BE2C (cell line): ENCODE measurements around the gene TAF1.
"Not testable (repeated sequence)": the region's sequence is repeated elsewhere in the genome, so short reads cannot be mapped to it uniquely, and the experiment has no call there.

ENCODE experiments used
- DNase-seq: peaks from one replicate; pipeline ENCODE4 v3.0.0-alpha.2; 2020
- H3K27me3 ChIP-seq: fragments of 250-450 bp; sonication (Bioruptor Pico); 2 replicates; pipeline ENCODE4 v1.5.1; 2020; ENCODE audit warnings: mild to moderate bottlenecking
- H3K36me3 ChIP-seq: fragments of 250-450 bp; sonication (Bioruptor Pico); 2 replicates; pipeline ENCODE4 v1.5.1; 2020; ENCODE audit warnings: mild to moderate bottlenecking
- H3K4me1 ChIP-seq: fragments of 250-450 bp; sonication (Bioruptor Pico); 2 replicates; pipeline ENCODE4 v1.5.1; 2020
- H3K4me3 ChIP-seq: 2 replicates; pipeline ENCODE4 v1.5.1; 2011; ENCODE audit warnings: low read depth, low read length
- H3K9me3 ChIP-seq: fragments of 250-450 bp; sonication (Bioruptor Pico); 2 replicates; pipeline ENCODE4 v1.5.1; 2020
- CTCF ChIP-seq: IDR thresholded peaks from 2 replicates; pipeline ENCODE4 v1.5.1; 2012; ENCODE audit warnings: mild to moderate bottlenecking, low read depth, low read length

The TAF1 gene

GRCh38 chrX:71393919-71394318, 27.8 kb downstream of the TAF1 start:
- no peak for TF ChIP-seq CTCF
- Histone ChIP-seq H3K4me1 (no peaks in the 10 kb centered on the region), H3K36me3 (peaks cover 46% of the 10 kb centered on the region), H3K4me3 (no peak overlapping the region), H3K9me3 (no peaks in the 10 kb centered on the region), H3K27me3 (no peaks in the 10 kb centered on the region)
- DNase-seq, result no peak

GRCh38 chrX:71396576-71396975, 30.4 kb downstream of the TAF1 start:
- peaks cover 35% of the 10 kb centered on the region for H3K36me3 ChIP-seq

GRCh38 chrX:71400710-71401109, 34.6 kb downstream of the TAF1 start:
- DNase-seq, result no peak
- H3K27me3 ChIP-seq, result no peaks in the 10 kb centered on the region
- H3K36me3 ChIP-seq, result peaks cover 14% of the 10 kb centered on the region
- no peak for TF ChIP-seq CTCF
- no peaks in the 10 kb centered on the region for H3K4me1 ChIP-seq
- H3K4me3 ChIP-seq, result no peak overlapping the region
- H3K9me3 ChIP-seq, result no peaks in the 10 kb centered on the region

More at GRCh38 chrX:71396576-71396975, 30.4 kb downstream of the TAF1 start:
- TF ChIP-seq CTCF, result no peak
- H3K4me3 ChIP-seq, result no peak overlapping the region
- no peaks in the 10 kb centered on the region for H3K9me3 ChIP-seq
- no peaks in the 10 kb centered on the region for H3K4me1 ChIP-seq
- DNase-seq, result no peak
- no peaks in the 10 kb centered on the region for H3K27me3 ChIP-seq

GRCh38 chrX:71416260-71416659, 50.1 kb downstream of the TAF1 start:
- not testable (repeated sequence) for H3K4me3 ChIP-seq, DNase-seq, H3K9me3 ChIP-seq, H3K4me1 ChIP-seq, H3K27me3 ChIP-seq
- peaks cover 11% of the 10 kb centered on the region for H3K36me3 ChIP-seq

- H3K4me1 ChIP-seq, result no peaks in the 10 kb centered on the region
- H3K4me3 ChIP-seq, result no peak overlapping the region
- no peaks in the 10 kb centered on the region for H3K27me3 ChIP-seq
- peaks cover 3% of the 10 kb centered on the region for H3K36me3 ChIP-seq
- H3K9me3 ChIP-seq, result no peaks in the 10 kb centered on the region
- no peak for DNase-seq
- no peak for TF ChIP-seq CTCF
Observed at GRCh38 chrX:71420686-71421085, 54.5 kb downstream of the TAF1 start.

GRCh38 chrX:71432733-71433132, 66.6 kb downstream of the TAF1 start:
- no peaks in the 10 kb centered on the region for H3K9me3 ChIP-seq

More at GRCh38 chrX:71432733-71433132, 66.6 kb downstream of the TAF1 start:
- no peak overlapping the region for H3K4me3 ChIP-seq
- DNase-seq, result no peak
- no peaks in the 10 kb centered on the region for H3K36me3 ChIP-seq
- no peaks in the 10 kb centered on the region for H3K27me3 ChIP-seq
- no peak for TF ChIP-seq CTCF
- no peaks in the 10 kb centered on the region for H3K4me1 ChIP-seq
